Neural progenitor cell (in vitro differentiated cells): ENCODE results near the gene ALDH9A1.

Source experiments
- CTCF ChIP-seq: fragments of 200-600 bp; sonication (generic); IDR thresholded peaks from 2 replicates; pipeline ENCODE4 v1.5.1; 2017; ENCODE audit warnings: antibody characterized with exemption, mild to moderate bottlenecking
- EZH2 ChIP-seq: fragments of 200-600 bp; sonication (generic); IDR thresholded peaks from 2 replicates; pipeline ENCODE4 v1.6.1; 2017; ENCODE audit warnings: antibody characterized with exemption, mild to moderate bottlenecking, moderate library complexity

GRCh38 chr1:165629151-165629550 is 69.2 kb downstream of the ALDH9A1 start:
- no peak for TF ChIP-seq CTCF
- TF ChIP-seq EZH2, result no peak
